SK-N-MC (cell line): ENCODE data around the gene COX7A2.

Source experiments
- EZH2 ChIP-seq: fragments of 200-600 bp; sonication (generic); IDR thresholded peaks from one replicate; pipeline ENCODE4 v1.6.1; 2017; ENCODE audit warnings: antibody characterized with exemption
- POLR2AphosphoS5 ChIP-seq: IDR thresholded peaks from 2 replicates; pipeline ENCODE4 v1.6.1; 2012; ENCODE audit warnings: mild to moderate bottlenecking, low read depth, low read length, borderline replicate concordance

DNA sequence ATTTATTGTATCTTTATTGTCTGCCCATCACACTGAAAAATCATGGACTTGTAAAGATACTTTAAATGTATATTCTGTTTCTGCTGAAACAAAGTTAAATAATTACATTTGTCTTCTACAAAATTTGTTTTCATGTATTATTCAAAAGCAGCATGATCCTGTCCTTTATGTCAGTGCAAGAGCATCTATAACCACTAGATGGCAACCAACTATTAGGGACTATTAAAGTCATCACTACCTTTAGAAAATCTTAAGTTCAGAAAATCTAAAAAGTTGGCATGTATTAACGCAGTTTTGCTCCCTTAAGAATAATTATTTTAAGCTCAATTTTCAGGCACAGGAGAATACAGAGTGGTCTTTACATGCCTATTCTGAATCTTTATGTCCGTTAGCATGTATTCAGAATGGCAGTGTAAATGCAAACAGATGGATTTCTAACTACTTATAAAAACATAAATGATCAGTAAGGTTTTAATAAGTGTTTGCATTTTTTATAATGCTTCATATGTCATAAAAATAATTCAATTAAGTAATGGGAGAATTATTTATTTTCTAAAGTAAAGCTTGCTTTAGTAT lies 23.2 kb upstream of the COX7A2 start:
- TF ChIP-seq POLR2AphosphoS5 = no peak
- no peak for TF ChIP-seq EZH2
